Activated T-helper 2 cell treated with anti-CD3 and anti-CD28 coated beads, Interferon-gamma antibody, Interleukin-2, Interleukin-4, amounts not matched to agents 10 μg/mL and 5 μg/mL and 100 μg/mL, durations not matched to agents 14 hours and 24 hours and 36 hours (primary cell): Measurements from ENCODE around the gene ASB16. TPM values are rescaled to one million over a fixed set of nuclear protein-coding genes. Genes with fewer than 3 reads are reported as not detected.

Experiments
- DNase-seq: peaks from one replicate; pipeline ENCODE4 v3.0.0; 2021; ENCODE audit warnings: low spot score
- H3K27ac Mint-ChIP-seq: one replicate; pipeline ENCODE4 v1.8.0; 2021; ENCODE audit warnings: mixed read lengths
- H3K27me3 Mint-ChIP-seq: one replicate; pipeline ENCODE4 v1.8.0; 2021; ENCODE audit warnings: low read depth, mixed read lengths
- H3K36me3 Mint-ChIP-seq: one replicate; pipeline ENCODE4 v1.8.0; 2021; ENCODE audit warnings: low read depth, mixed read lengths
- H3K4me1 Mint-ChIP-seq: one replicate; pipeline ENCODE4 v1.8.0; 2021; ENCODE audit warnings: low read depth, mixed read lengths
- H3K4me3 Mint-ChIP-seq: one replicate; pipeline ENCODE4 v1.8.0; 2021; ENCODE audit warnings: low read depth, mild to moderate bottlenecking, moderate library complexity, mixed read lengths
- H3K9me3 Mint-ChIP-seq: one replicate; pipeline ENCODE4 v1.8.0; 2021; ENCODE audit warnings: mixed read lengths
- intact Hi-C: fragments of 100-400 bp; cut with micrococcal nuclease; formaldehyde crosslinking; loops from one replicate; pipeline ENCODE4 v1.15.1; 2023
- total RNA-seq: library from RNA; stranded (reverse); gene quantifications from 2 replicates; pipeline ENCODE4 v1.2.3, GENCODE V29; 2022

Gene ASB16
- total RNA-seq, 1 donor from 2014 or later: 0.59 TPM

- Mint-ChIP-seq H3K4me1 (peaks cover 38% of the 10 kb centered on the region), H3K4me3 (no peak overlapping the region), H3K27me3 (no peaks in the 10 kb centered on the region), H3K9me3 (no peaks in the 10 kb centered on the region), H3K27ac (no peak overlapping the region), H3K36me3 (peaks cover 41% of the 10 kb centered on the region)
- intact Hi-C loops: no loop called here
- DNase-seq: peak; percentile 71
These were observed 48.7 kb downstream of the ASB16 start for GRCh38 chr17:44219108-44219615.

GRCh38 chr17:44219616-44220212, 49.2 kb downstream of the ASB16 start, which contains the start of gene UBTF:
TSS of gene UBTF (minus strand) at chr17:44219675. CDS start at chr17:44218229, 1,446 bp downstream.
- H3K4me1 Mint-ChIP-seq: peaks cover 36% of the 10 kb centered on the region
- peak within 1 kb of the TSS; percentile 97 for H3K4me3 Mint-ChIP-seq
- peaks cover 36% of the 10 kb centered on the region for H3K36me3 Mint-ChIP-seq
- no peaks in the 10 kb centered on the region for H3K9me3 Mint-ChIP-seq
- H3K27me3 Mint-ChIP-seq: no peaks in the 10 kb centered on the region
- peak within 1 kb of the TSS; percentile 95 for H3K27ac Mint-ChIP-seq
- intact Hi-C loops: loop anchor here (2.0 kb wide), 1 partner anchor 105 kb away; the partner anchor contains the start of gene SLC25A39
- peak; percentile 64 for DNase-seq

GRCh38 chr17:44220213-44221083, 49.9 kb downstream of the ASB16 start:
- peak; percentile 62 for DNase-seq
- Mint-ChIP-seq H3K36me3 (peaks cover 29% of the 10 kb centered on the region), H3K27ac (peak overlapping the region; percentile 95), H3K27me3 (no peaks in the 10 kb centered on the region), H3K4me1 (peaks cover 32% of the 10 kb centered on the region), H3K9me3 (no peaks in the 10 kb centered on the region), H3K4me3 (peak overlapping the region; percentile 90)
- intact Hi-C loops: loop anchor here (2.0 kb wide), 1 partner anchor 104 kb away; the partner anchor contains the start of gene SLC25A39

GRCh38 chr17:44221084-44221861, 50.8 kb downstream of the ASB16 start:
- Mint-ChIP-seq H3K36me3 (peaks cover 20% of the 10 kb centered on the region), H3K9me3 (no peaks in the 10 kb centered on the region), H3K4me1 (peaks cover 23% of the 10 kb centered on the region), H3K27me3 (no peaks in the 10 kb centered on the region), H3K4me3 (peak overlapping the region; percentile 85), H3K27ac (peak overlapping the region; percentile 82)
- peak; percentile 64 for DNase-seq
- intact Hi-C loops: loop anchor here (2.0 kb wide), 1 partner anchor 104 kb away; the partner anchor contains the start of gene SLC25A39

GRCh38 chr17:44221862-44222111, 51.3 kb downstream of the ASB16 start:
- H3K36me3 Mint-ChIP-seq: peaks cover 15% of the 10 kb centered on the region
- H3K9me3 Mint-ChIP-seq: no peaks in the 10 kb centered on the region
- no peaks in the 10 kb centered on the region for H3K27me3 Mint-ChIP-seq
- H3K27ac Mint-ChIP-seq: peak overlapping the region; percentile 82
- H3K4me1 Mint-ChIP-seq: peaks cover 18% of the 10 kb centered on the region
- peak overlapping the region; percentile 85 for H3K4me3 Mint-ChIP-seq
- DNase-seq: no peak
- intact Hi-C loops: loop anchor here (2.0 kb wide), 1 partner anchor 103 kb away; the partner anchor contains the start of gene SLC25A39

- Mint-ChIP-seq H3K27me3 (no peaks in the 10 kb centered on the region), H3K27ac (peak overlapping the region; percentile 82), H3K4me1 (peaks cover 14% of the 10 kb centered on the region), H3K36me3 (peaks cover 10% of the 10 kb centered on the region), H3K9me3 (no peaks in the 10 kb centered on the region), H3K4me3 (peak overlapping the region; percentile 85)
- intact Hi-C loops: no loop called here
- DNase-seq: peak; percentile 47
These were observed 51.8 kb downstream of the ASB16 start for GRCh38 chr17:44222112-44222869.

GRCh38 chr17:44223541-44224071, 53.1 kb downstream of the ASB16 start:
- Mint-ChIP-seq H3K27ac (no peak overlapping the region), H3K4me1 (peaks cover 11% of the 10 kb centered on the region), H3K27me3 (no peaks in the 10 kb centered on the region), H3K36me3 (peaks cover 4% of the 10 kb centered on the region), H3K9me3 (no peaks in the 10 kb centered on the region), H3K4me3 (peak overlapping the region; percentile 33)
- intact Hi-C loops: no loop called here
- DNase-seq: no peak

Other genes with a start within 250 kb of the ASB16 start
- not detected in 2 replicates for gene PPY, start 228.2 kb upstream of the ASB16 start, total RNA-seq
- gene PYY, start 216.8 kb upstream of the ASB16 start, total RNA-seq: 0.18 TPM in 1 of 2 replicates, not detected in the other
- 0.28 and 0.82 TPM in 2 replicates for gene NAGS, start 166.1 kb upstream of the ASB16 start, total RNA-seq
- gene TMEM101, start 155.7 kb upstream of the ASB16 start, total RNA-seq: 29.5 and 29.9 TPM in 2 replicates
- 81.4 and 88.4 TPM in 2 replicates for gene LSM12, start 104.0 kb upstream of the ASB16 start, total RNA-seq
- gene G6PC3, start 100.0 kb upstream of the ASB16 start, total RNA-seq: 36.3 and 39.2 TPM in 2 replicates
- 18.7 and 19.9 TPM in 2 replicates for gene HDAC5, start 47.1 kb upstream of the ASB16 start, total RNA-seq
- 20.7 and 24.1 TPM in 2 replicates for gene HROB, start 28.8 kb upstream of the ASB16 start, total RNA-seq
- 20.4 and 20.9 TPM in 2 replicates for gene TMUB2, start 16.3 kb downstream of the ASB16 start, total RNA-seq
- 107 and 113 TPM in 2 replicates for gene ATXN7L3, start 29.2 kb downstream of the ASB16 start, total RNA-seq
- 177 and 181 TPM in 2 replicates for gene UBTF, start 49.0 kb downstream of the ASB16 start, total RNA-seq
- not detected in 2 replicates for gene SLC4A1, start 97.4 kb downstream of the ASB16 start, total RNA-seq
- 0.16 and 0.18 TPM in 2 replicates for gene RUNDC3A, start 137.9 kb downstream of the ASB16 start, total RNA-seq
- gene SLC25A39, start 154.1 kb downstream of the ASB16 start, total RNA-seq: 132 and 141 TPM in 2 replicates
- gene GRN, start 174.6 kb downstream of the ASB16 start, total RNA-seq: 37.8 and 41.4 TPM in 2 replicates
- gene FAM171A2, start 193.1 kb downstream of the ASB16 start, total RNA-seq: 0.32 and 1.0 TPM in 2 replicates
- 1.5 and 2.7 TPM in 2 replicates for gene ITGA2B, start 218.9 kb downstream of the ASB16 start, total RNA-seq